Heart right ventricle (tissue), 16 donors: ENCODE results near the gene ANKRD12. TPM values are rescaled to one million over a fixed set of nuclear protein-coding genes. Genes with fewer than 3 reads are reported as not detected.

Source experiments
- ATAC-seq, 8 donors: fragments of 200-7000 bp; cut with Tn5 transposase; one replicate each; pipeline ENCODE4 v1.9.1; 2020; ENCODE audit warnings: mild to moderate bottlenecking in 8 of 8, moderate library complexity in 8 of 8, moderate number of reproducible peaks in 1 of 8
- DNase-seq, 2 donors: peaks; one replicate each; pipeline ENCODE4 v3.0.0-alpha.2; 2020
- H3K27ac ChIP-seq, 10 donors: fragments of 200-600 bp; sonication (generic) in 2 of 10; one replicate each; pipeline versions ENCODE4 v1.5.0 to v1.8.0; 2020 to 2022; ENCODE audit warnings: mild to moderate bottlenecking in 3 of 10
- H3K27me3 ChIP-seq, 7 donors: fragments of 200-600 bp; one replicate each; pipeline ENCODE4 v1.8.0; 2021 to 2022; ENCODE audit warnings: mild to moderate bottlenecking in 2 of 7
- H3K36me3 ChIP-seq, 9 donors: fragments of 200-600 bp; sonication (generic) in 1 of 9; one replicate each; pipeline versions ENCODE4 v1.5.0 to v1.8.0; 2020 to 2022; ENCODE audit warnings: mild to moderate bottlenecking in 2 of 9
- H3K4me1 ChIP-seq, 9 donors: fragments of 200-600 bp; sonication (generic) in 1 of 9; one replicate each; pipeline versions ENCODE4 v1.5.0 to v1.8.0; 2020 to 2022; ENCODE audit warnings: mild to moderate bottlenecking in 4 of 9
- H3K4me3 ChIP-seq, 10 donors: fragments of 200-600 bp; sonication (generic) in 2 of 10; one replicate each; pipeline versions ENCODE4 v1.5.0 to v1.8.0; 2020 to 2022; ENCODE audit warnings: mild to moderate bottlenecking in 7 of 10, moderate library complexity in 2 of 10
- H3K9me3 ChIP-seq, 11 donors: fragments of 200-600 bp in 10 of 11; sonication (generic) in 2 of 11; one replicate each; pipeline versions ENCODE4 v1.5.0 to v1.8.0; 2013 to 2022; ENCODE audit warnings: mild to moderate bottlenecking in 2 of 11, control low read depth in 1 of 11, moderate library complexity in 1 of 11
- CTCF ChIP-seq, 9 donors: fragments of 200-600 bp; sonication (generic) in 2 of 9; IDR thresholded peaks; one replicate each; pipeline versions ENCODE4 v1.5.0 to v1.8.0; 2021 to 2022; ENCODE audit warnings: antibody characterized with exemption in 9 of 9, mild to moderate bottlenecking in 5 of 9, moderate library complexity in 1 of 9
- WGBS, 2 donors: extraction: QIAGEN DNeasy Blood & Tissue Kit; methylation state at CpG; one replicate each; pipeline ENCODE4 v1.1.7; 2013; ENCODE audit warnings: inconsistent platforms in 1 of 2; 5-methylcytosine and 5-hydroxymethylcytosine counted together
- intact Hi-C, 10 donors: fragments of 100-400 bp; cut with DNase I; formaldehyde crosslinking; loops; one replicate each; pipeline versions ENCODE4 v1.11.1 to v1.14.2; 2022
- polyA plus RNA-seq, 2 donors: library from polyadenylated mRNA; stranded (reverse); fragments of 200-250 nt; gene quantifications; one replicate each; pipeline ENCODE4 v1.2.3, GENCODE V29; 2013
- total RNA-seq, 10 donors: library from RNA; stranded (reverse); fragmentation: NEBNext Ultra II Directional in 3 of 10; extraction: Animal tissue kit (Norgen Biotek cat#: 25700) in 3 of 10; gene quantifications; one replicate each; pipeline versions ENCODE4 v1.2.1 to v1.2.4, GENCODE V29; 2021 to 2023
- donor health status: Arrhythmogenic right ventricular cardiomyopathy.
- donor health status: ischemic (EF 13 %, LVEDD 7.1; RV severe dilation, severe dysfunction).
- donor health status: healthy with polysubstance abuse.
- donor health status: DM: no; HTN: yes; CAD: no.
- donor health status: DM: no; HTN: no; CAD: no.
- donor health status: ischemic (EF 25% LVEDD 6.9; RV normal size, moderate dysfunction).
- donor health status: ischemic (EF 25% LVEDD 5.7; RV mildly dilated, moderate dysfunction).
- donor health status: healthy.
- donor health status: DM: yes; HTN: yes; CAD: no.
- donor health status: Ischemic cardiomyopathy.
- donor health status: ischemic (EF 35%, LVEDD 5.7; RV mildly dilated, moderate dysfunction).
- donor health status: nonischemic (EF 11% LVEDD 7.7; RV severe dilation, severe dysfunction).
- donor health status: DM: yes; HTN: yes; CAD: no.
- donor health status: PGD.
- donor health status: ischemic (EF 29% LVEDD 5.4; RV normal size, mild dysfunction).
- donor health status: nonischemic (EF 23%, LVEDD 6.1; RV moderate dilation, normal function).

Gene ANKRD12
- total and polyA plus RNA-seq, 12 donors = 3.1 to 70.2 (median 55.5) TPM

- DNase-seq (no peak), ATAC-seq (peak in 5 of 8 donors; percentile 38 to 74 (median 53))
- no peak for TF ChIP-seq CTCF (IDR thresholded peaks at IDR 0.05)
- 66 to 67% methylated on average over 4 of the region's 4 CpGs for WGBS, 2 donors
- Histone ChIP-seq H3K4me1 (peaks cover 2 to 76% (median 44%) of the 10 kb centered on the region in 9 donors), H3K27ac (peak overlapping the region in 3 of 10 donors; percentile 1 to 28 (median 11)), H3K4me3 (no peak overlapping the region), H3K36me3 (peaks cover 0 to 7% (median 0%) of the 10 kb centered on the region in 9 donors), H3K27me3 (no peaks in the 10 kb centered on the region), H3K9me3 (no peaks in the 10 kb centered on the region)
- intact Hi-C loops = no loop called here
These were observed 40.9 kb downstream of the ANKRD12 start for GRCh38 chr18:9177466-9177865.

GRCh38 chr18:9178557-9178956 lies 42.0 kb downstream of the ANKRD12 start:
- H3K27ac ChIP-seq = no peak overlapping the region
- H3K4me3 ChIP-seq = no peak overlapping the region
- peaks cover 0 to 17% (median 0%) of the 10 kb centered on the region in 9 donors for H3K36me3 ChIP-seq
- H3K4me1 ChIP-seq = peaks cover 2 to 65% (median 34%) of the 10 kb centered on the region in 9 donors
- no peak for DNase-seq
- no peaks in the 10 kb centered on the region for H3K27me3 ChIP-seq
- no peak for TF ChIP-seq CTCF (IDR thresholded peaks at IDR 0.05)
- ATAC-seq = no peak
- H3K9me3 ChIP-seq = peaks cover 0 to 3% (median 0%) of the 10 kb centered on the region in 11 donors
- intact Hi-C loops = no loop called here
- WGBS, 2 donors = 91 to 98% methylated on average over 1 of the region's 1 CpG

- Histone ChIP-seq H3K4me1 (peaks cover 0 to 62% (median 34%) of the 10 kb centered on the region in 9 donors), H3K4me3 (no peak overlapping the region), H3K27me3 (no peaks in the 10 kb centered on the region), H3K36me3 (peaks cover 0 to 28% (median under 1%) of the 10 kb centered on the region in 9 donors), H3K9me3 (peaks cover 0 to 3% (median 0%) of the 10 kb centered on the region in 11 donors), H3K27ac (no peak overlapping the region)
- intact Hi-C loops = no loop called here
- TF ChIP-seq CTCF (IDR thresholded peaks at IDR 0.05) = no peak
- no peak for DNase-seq
- ATAC-seq = no peak
- WGBS, 2 donors = 89 to 90% methylated on average over 3 of the region's 3 CpGs
These were observed 44.7 kb downstream of the ANKRD12 start for GRCh38 chr18:9181275-9181674.

GRCh38 chr18:9182852-9183399 lies 46.3 kb downstream of the ANKRD12 start:
- no peak for TF ChIP-seq CTCF (IDR thresholded peaks at IDR 0.05)
- peaks cover 0 to 48% (median 21%) of the 10 kb centered on the region in 9 donors for H3K4me1 ChIP-seq
- H3K9me3 ChIP-seq = peaks cover 0 to 3% (median 0%) of the 10 kb centered on the region in 11 donors
- H3K36me3 ChIP-seq = peaks cover 0 to 36% (median 3%) of the 10 kb centered on the region in 9 donors
- no peak overlapping the region for H3K27ac ChIP-seq
- no peaks in the 10 kb centered on the region for H3K27me3 ChIP-seq
- ATAC-seq = no peak
- H3K4me3 ChIP-seq = no peak overlapping the region
- intact Hi-C loops = no loop called here
- WGBS, 2 donors = 73 to 74% methylated on average over 5 of the region's 5 CpGs
- no peak for DNase-seq
